NCI-H460 (cell line): Measurements from ENCODE around the gene MYBPHL. TPM values are rescaled to one million over a fixed set of nuclear protein-coding genes. Genes with fewer than 3 reads are reported as not detected.

ENCODE experiments used
- DNase-seq: peaks from one replicate; pipeline ENCODE4 v3.0.0-alpha.2; 2016; ENCODE audit warnings: low read depth; ENCODE audit errors: extremely low read depth
- polyA plus RNA-seq: library from polyadenylated mRNA; depleted of rRNA; stranded (reverse); fragments of >200 nt; gene quantifications from 2 replicates; pipeline ENCODE4 v1.2.3, GENCODE V29; 2014; cell fraction: nucleus; rRNA removed
- total RNA-seq: library from RNA; depleted of rRNA; stranded (reverse); fragments of >200 nt; shearing (Covaris generic); gene quantifications from 2 replicates; pipeline ENCODE4 v1.2.3, GENCODE V29; 2014; rRNA removed

The MYBPHL gene, protein sequence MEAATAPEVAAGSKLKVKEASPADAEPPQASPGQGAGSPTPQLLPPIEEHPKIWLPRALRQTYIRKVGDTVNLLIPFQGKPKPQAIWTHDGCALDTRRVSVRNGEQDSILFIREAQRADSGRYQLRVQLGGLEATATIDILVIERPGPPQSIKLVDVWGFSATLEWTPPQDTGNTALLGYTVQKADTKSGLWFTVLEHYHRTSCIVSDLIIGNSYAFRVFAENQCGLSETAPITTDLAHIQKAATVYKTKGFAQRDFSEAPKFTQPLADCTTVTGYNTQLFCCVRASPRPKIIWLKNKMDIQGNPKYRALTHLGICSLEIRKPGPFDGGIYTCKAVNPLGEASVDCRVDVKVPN
- not detected in 2 replicates for total RNA-seq
- polyA plus RNA-seq: not detected in 2 replicates

DNA sequence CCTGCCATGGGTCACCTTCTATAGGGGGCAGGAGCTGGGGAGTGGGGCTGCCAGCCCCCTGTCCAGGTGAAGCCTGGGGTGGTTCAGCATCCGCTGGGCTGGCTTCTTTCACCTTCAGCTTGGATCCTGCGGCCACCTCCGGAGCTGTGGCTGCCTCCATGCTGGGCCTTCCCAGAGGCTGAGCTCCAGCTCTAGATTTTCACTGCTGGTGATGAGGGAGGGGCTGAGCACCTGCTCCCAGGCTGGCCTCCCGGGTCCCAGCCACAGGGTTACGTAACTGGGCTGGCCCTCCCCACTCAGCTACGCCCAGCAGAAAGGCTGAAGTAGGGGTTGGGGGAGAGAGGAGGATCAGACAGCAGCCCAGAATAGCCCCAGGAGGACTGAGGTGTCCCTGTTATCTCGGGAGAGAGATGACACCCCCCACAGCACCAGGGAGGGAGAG lies at the start of gene MYBPHL:
TSS of gene MYBPHL (minus strand) at position 180 of the 442 bp plus-strand sequence. CDS start at position 160, 20 bp downstream.
- no peak for DNase-seq

DNA sequence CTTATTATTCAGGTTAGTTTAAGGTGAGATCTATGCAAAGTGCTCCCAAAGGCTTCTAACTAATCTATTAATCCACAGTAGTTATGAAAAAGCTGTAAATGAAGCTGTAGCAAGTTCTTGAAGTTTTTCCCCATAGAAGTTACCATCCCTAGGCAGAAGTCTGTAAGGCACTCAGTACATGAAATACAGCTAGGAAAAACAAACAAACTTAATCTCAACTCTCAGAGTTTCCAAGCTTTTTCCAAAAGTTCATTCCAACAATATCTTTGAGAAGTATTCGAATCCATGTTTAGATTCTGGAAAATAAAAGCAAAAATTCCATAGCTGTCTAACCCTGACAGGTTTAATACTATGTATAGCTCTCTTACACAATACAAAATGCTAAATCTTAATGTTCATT lies 49.7 kb upstream of the MYBPHL start:
- DNase-seq: no peak

- DNase-seq: no peak
Measured at GRCh38 chr1:109354929-109355328, 48.1 kb upstream of the MYBPHL start.

GRCh38 chr1:109351457-109351856 lies 44.6 kb upstream of the MYBPHL start:
- no peak for DNase-seq

DNA sequence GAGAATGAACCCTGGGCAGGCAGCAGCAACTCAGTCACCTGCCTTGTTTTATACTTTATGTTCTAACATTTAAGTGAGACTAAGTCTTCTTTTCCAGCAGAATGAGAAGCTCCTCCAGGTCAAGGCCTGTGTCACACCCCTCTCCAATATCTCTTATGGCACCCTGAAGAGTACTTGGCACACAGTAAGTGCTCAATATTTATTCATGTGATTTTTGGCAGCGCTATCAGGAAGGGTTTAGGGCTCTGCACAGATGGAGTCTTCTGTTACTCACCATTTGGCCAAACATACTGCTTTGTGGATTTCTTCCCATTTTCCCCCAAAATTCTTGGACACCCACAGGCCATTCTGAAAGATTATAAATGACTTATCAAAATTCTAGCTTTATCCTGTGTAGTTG lies 43.8 kb upstream of the MYBPHL start:
- DNase-seq: no peak

GRCh38 chr1:109350182-109350581 lies 43.4 kb upstream of the MYBPHL start:
- DNase-seq: no peak

- DNase-seq: no peak
Measured at GRCh38 chr1:109347511-109347910, 40.7 kb upstream of the MYBPHL start.

- no peak for DNase-seq
Measured at GRCh38 chr1:109341944-109342930, 35.4 kb upstream of the MYBPHL start.

DNA sequence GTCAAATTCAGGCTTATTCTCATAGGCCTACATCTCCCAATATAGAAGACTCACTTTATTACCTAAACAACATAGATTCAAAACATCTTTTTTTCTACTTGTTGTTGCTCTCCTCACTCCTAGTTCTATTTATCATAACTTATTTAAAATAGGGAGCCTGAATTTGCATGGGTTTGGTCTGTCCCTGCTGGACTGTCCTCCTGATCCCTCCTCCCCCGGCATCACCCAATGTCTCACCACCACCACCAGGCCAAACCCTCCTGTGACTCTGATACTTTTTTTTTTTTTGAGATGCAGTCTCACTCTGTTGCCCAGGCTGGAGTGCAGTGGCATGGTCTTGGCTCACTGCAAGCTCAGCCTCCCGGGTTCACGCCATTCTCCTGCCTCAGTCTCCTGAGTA lies 31.8 kb upstream of the MYBPHL start:
- no peak for DNase-seq

- DNase-seq: no peak
Measured at GRCh38 chr1:109338091-109338490, 31.3 kb upstream of the MYBPHL start.

GRCh38 chr1:109335091-109335490 lies 28.3 kb upstream of the MYBPHL start:
- DNase-seq: no peak

GRCh38 chr1:109331113-109331512 lies 24.3 kb upstream of the MYBPHL start:
- DNase-seq: no peak

- DNase-seq: no peak
Measured at GRCh38 chr1:109327285-109327684, 20.5 kb upstream of the MYBPHL start.

- no peak for DNase-seq
Measured at GRCh38 chr1:109322974-109323373, 16.2 kb upstream of the MYBPHL start.

DNA sequence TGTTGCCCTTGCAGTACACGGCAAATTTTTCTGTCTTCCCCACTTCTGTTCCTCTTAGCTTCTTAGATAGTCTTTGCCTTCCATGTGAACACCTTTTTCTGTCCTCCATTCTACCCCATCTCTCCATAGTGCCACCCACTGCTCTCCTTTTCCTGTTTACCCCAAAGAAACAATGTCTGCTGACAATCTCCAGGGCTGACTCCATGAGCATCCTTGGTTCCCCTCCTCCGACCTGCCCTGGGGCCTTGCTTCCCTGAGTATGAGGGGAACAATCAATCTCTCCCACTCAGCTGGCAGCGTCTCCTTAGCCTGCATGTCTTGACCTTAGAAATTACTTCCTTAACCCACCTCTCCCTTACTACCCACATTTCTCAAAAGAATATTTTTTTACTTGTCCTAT lies 12.3 kb upstream of the MYBPHL start:
- no peak for DNase-seq

GRCh38 chr1:109316506-109316905 lies 9.7 kb upstream of the MYBPHL start:
- DNase-seq: no peak

GRCh38 chr1:109315288-109315687 lies 8.5 kb upstream of the MYBPHL start:
- DNase-seq: no peak

- DNase-seq: no peak
Measured at GRCh38 chr1:109314795-109315194, 8.0 kb upstream of the MYBPHL start.

GRCh38 chr1:109312978-109313775 lies 6.4 kb upstream of the MYBPHL start:
- DNase-seq: no peak

GRCh38 chr1:109312246-109312645 lies 5.4 kb upstream of the MYBPHL start:
- DNase-seq: no peak

DNA sequence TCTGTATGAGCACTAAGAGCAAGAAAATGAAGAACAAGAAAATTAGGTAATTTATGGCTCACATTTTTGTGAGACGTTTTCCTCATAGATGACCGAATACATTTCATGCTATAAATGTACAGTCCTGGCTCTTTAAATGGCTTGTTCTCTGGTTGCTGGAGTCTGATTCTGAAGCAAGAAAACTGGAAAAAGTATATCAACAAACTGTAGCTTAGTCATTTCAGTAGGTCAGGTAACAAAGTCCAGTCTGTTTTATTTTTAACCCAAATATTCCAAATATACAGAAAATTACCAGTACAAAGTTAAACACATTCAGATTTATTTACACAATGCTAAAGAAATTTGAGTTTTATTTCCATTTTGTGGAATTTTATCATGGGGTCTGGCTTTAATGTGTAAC lies 2.5 kb upstream of the MYBPHL start:
- no peak for DNase-seq
